Activated CD4-positive, alpha-beta T cell treated with anti-CD3 and anti-CD28 coated beads for 36 hours (primary cell): Measurements from ENCODE around the gene ELF2. TPM values are rescaled to one million over a fixed set of nuclear protein-coding genes. Genes with fewer than 3 reads are reported as not detected.
"Not testable (repeated sequence)": the region's sequence is repeated elsewhere in the genome, so short reads cannot be mapped to it uniquely, and the experiment has no call there.

Experiments
- ATAC-seq: fragments of 200-7000 bp; cut with Tn5 transposase; one replicate; pipeline ENCODE4 v1.10.0; 2021; ENCODE audit warnings: mild to moderate bottlenecking, moderate library complexity
- CTCF ChIA-PET: fragments of 350-600 bp; sonication (Branson Sonifier 250); formaldehyde crosslinking; loops from one replicate; lab custom pipeline; 2021; ENCODE audit warnings: antibody characterized with exemption; lab: Charles Lee
- POLR2A ChIA-PET: fragments of 350-600 bp; sonication (Branson Sonifier 250); formaldehyde crosslinking; loops from one replicate; lab custom pipeline; 2021; ENCODE audit warnings: antibody characterized with exemption, inconsistent platforms; lab: Charles Lee
- DNase-seq: peaks from one replicate; pipeline ENCODE4 v3.0.0-alpha.2; 2020
- H3K27ac Mint-ChIP-seq: one replicate; pipeline ENCODE4 v1.8.0; 2021; ENCODE audit warnings: mixed read lengths
- H3K27me3 Mint-ChIP-seq: one replicate; pipeline ENCODE4 v1.8.0; 2021; ENCODE audit warnings: mixed read lengths
- H3K36me3 Mint-ChIP-seq: one replicate; pipeline ENCODE4 v1.8.0; 2021; ENCODE audit warnings: low read depth, mixed read lengths
- H3K4me1 Mint-ChIP-seq: one replicate; pipeline ENCODE4 v1.8.0; 2021; ENCODE audit warnings: mixed read lengths
- H3K4me3 Mint-ChIP-seq: one replicate; pipeline ENCODE4 v1.8.0; 2021; ENCODE audit warnings: mild to moderate bottlenecking, moderate library complexity, mixed read lengths
- H3K9me3 Mint-ChIP-seq: one replicate; pipeline ENCODE4 v1.8.0; 2021; ENCODE audit warnings: low read depth, mixed read lengths
- intact Hi-C, 2 experiments: fragments of 100-400 bp; cut with DNase I in 1 of 2; cut with micrococcal nuclease in 1 of 2; formaldehyde crosslinking; loops; one replicate each; pipeline versions ENCODE4 v1.14.2 to v1.15.1; 2022 to 2024; cut with DNase I, micrococcal nuclease
- total RNA-seq, 2 experiments: library from RNA; stranded (reverse); gene quantifications; one replicate each; pipeline ENCODE4 v1.2.3, GENCODE V29; 2021

ELF2 gene
- total RNA-seq, 2 experiments from 2014 or later = 26.2 to 33.4 TPM

DNA sequence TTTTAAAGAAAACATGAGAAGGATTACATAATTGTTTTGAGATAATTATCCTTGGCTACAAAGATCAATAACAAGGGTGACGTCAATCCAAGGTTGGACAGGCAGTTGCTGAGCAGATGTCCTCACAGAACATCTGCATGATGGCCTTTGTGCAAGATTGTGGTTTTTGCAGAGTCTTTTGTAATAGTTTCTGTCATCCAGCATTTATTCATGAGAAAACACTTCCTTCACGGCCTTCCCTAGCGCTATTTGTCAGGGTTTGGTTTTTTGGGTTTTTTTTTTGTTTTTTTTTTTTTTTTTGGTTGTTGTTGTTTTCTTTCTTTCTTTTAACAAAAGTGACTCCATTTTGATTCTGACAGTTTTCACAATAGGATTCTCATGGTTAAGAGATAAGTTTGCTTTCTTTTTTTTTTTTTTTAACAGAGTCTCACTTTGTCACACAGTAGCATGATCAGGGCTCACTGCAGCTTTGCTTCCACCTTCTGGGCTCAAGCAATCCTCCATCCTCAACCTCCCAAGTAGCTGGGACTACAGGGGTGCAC is 31.5 kb upstream of the ELF2 start:
- H3K27ac Mint-ChIP-seq = no peak overlapping the region
- H3K9me3 Mint-ChIP-seq = no peaks in the 10 kb centered on the region
- ChIA-PET CTCF (interaction anchor here (0.7 kb wide), 1 partner anchor 111 kb away, joined by 3 read pairs; no protein-coding TSS in a partner anchor), POLR2A (no interaction called here)
- ATAC-seq (no peak), DNase-seq (no peak)
- no peaks in the 10 kb centered on the region for H3K4me1 Mint-ChIP-seq
- no peaks in the 10 kb centered on the region for H3K27me3 Mint-ChIP-seq
- no peak overlapping the region for H3K4me3 Mint-ChIP-seq
- intact Hi-C loops = no loop called here
- H3K36me3 Mint-ChIP-seq = no peaks in the 10 kb centered on the region

DNA sequence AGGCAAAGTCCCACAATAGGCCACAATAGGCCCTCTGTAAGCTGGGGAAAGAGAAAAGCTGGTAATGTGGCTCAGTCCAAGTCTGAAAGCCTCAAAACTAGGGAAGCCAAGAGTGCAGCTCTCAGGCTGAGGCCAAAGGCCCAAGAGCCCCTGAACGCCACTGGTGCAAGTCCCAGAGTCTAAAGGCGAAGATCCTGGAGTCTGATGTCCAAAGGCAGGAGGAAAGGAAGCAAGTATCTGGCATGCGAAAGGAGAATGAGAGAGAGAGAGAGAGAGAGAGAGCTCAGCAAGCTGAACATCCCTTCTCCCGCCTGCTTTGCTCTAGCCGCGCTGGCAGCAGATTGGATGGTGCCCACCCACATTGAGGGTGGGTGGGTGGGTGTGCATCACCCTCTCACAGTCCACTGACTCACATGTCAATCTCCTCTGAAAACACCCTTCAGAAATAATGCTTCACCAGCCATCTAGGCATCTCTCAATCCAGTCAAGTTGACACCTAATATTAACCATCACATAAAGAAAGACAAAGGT is 30.9 kb upstream of the ELF2 start:
- intact Hi-C loops = no loop called here
- Mint-ChIP-seq H3K36me3 (no peaks in the 10 kb centered on the region), H3K4me3 (no peak overlapping the region), H3K27ac (no peak overlapping the region), H3K27me3 (no peaks in the 10 kb centered on the region), H3K9me3 (no peaks in the 10 kb centered on the region), H3K4me1 (no peaks in the 10 kb centered on the region)
- ChIA-PET POLR2A (no interaction called here), CTCF (no interaction called here)
- ATAC-seq (no peak), DNase-seq (no peak)

GRCh38 chr4:139207247-139207646 is 30.2 kb upstream of the ELF2 start:
- ChIA-PET POLR2A (no interaction called here), CTCF (no interaction called here)
- Mint-ChIP-seq H3K27me3 (no peaks in the 10 kb centered on the region), H3K36me3 (no peaks in the 10 kb centered on the region), H3K27ac (no peak overlapping the region), H3K4me1 (no peaks in the 10 kb centered on the region), H3K9me3 (no peaks in the 10 kb centered on the region), H3K4me3 (no peak overlapping the region)
- no peak for ATAC-seq
- intact Hi-C loops = no loop called here
- DNase-seq = no peak

DNA sequence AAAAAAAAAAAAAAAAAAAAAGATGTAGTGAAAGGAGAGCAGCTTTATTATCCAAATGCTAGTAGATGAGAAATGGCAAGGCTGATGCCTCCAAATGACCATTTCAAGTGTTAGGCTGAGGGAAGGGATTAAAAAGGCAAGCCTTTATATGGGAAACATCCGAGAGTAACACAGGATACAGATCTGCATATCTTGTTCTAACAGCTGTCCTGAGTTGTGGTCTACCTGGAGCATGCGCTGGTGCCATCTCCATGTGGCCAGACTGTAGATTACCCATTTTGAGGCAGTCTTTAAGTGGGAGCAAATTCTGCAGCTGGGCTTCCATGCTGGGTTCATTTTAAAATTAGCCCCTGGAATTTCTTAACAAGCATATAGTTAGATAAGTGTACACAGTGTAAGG is 26.0 kb upstream of the ELF2 start:
- no peaks in the 10 kb centered on the region for H3K36me3 Mint-ChIP-seq
- no peaks in the 10 kb centered on the region for H3K9me3 Mint-ChIP-seq
- POLR2A ChIA-PET = no interaction called here
- DNase-seq = no peak
- no peak overlapping the region for H3K4me3 Mint-ChIP-seq
- intact Hi-C loops = no loop called here
- CTCF ChIA-PET = no interaction called here
- no peak overlapping the region for H3K27ac Mint-ChIP-seq
- H3K4me1 Mint-ChIP-seq = no peaks in the 10 kb centered on the region
- no peak for ATAC-seq
- H3K27me3 Mint-ChIP-seq = peaks cover 2% of the 10 kb centered on the region

DNA sequence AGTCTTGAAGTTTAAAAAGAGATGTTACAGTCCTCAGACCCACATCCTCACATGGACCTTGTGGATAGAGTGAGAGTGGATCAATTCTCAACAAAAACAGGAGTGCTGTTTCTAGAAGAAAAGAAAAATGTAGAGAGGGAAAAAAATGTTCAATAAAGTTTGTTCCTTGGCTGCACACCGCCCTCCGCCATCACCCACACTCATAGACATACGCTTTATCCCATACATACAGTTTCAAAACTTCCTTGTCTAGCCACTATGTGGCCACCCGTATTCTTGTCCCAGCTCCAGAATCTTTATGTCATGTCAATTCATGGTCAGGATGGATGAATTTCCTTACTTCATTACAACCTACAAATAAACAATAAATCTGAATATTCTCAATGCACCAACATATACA is 23.5 kb upstream of the ELF2 start:
- no peak for ATAC-seq
- no peak overlapping the region for H3K4me3 Mint-ChIP-seq
- ChIA-PET POLR2A (no interaction called here), CTCF (interaction anchor here (0.6 kb wide), 1 partner anchor 823 kb away, joined by 3 read pairs; no protein-coding TSS in a partner anchor)
- intact Hi-C loops = no loop called here
- H3K27me3 Mint-ChIP-seq = peaks cover 2% of the 10 kb centered on the region
- no peaks in the 10 kb centered on the region for H3K36me3 Mint-ChIP-seq
- no peak overlapping the region for H3K27ac Mint-ChIP-seq
- no peaks in the 10 kb centered on the region for H3K9me3 Mint-ChIP-seq
- H3K4me1 Mint-ChIP-seq = no peaks in the 10 kb centered on the region
- DNase-seq = no peak

GRCh38 chr4:139200102-139200501 is 23.1 kb upstream of the ELF2 start:
- POLR2A ChIA-PET = no interaction called here
- H3K27ac Mint-ChIP-seq = no peak overlapping the region

DNA sequence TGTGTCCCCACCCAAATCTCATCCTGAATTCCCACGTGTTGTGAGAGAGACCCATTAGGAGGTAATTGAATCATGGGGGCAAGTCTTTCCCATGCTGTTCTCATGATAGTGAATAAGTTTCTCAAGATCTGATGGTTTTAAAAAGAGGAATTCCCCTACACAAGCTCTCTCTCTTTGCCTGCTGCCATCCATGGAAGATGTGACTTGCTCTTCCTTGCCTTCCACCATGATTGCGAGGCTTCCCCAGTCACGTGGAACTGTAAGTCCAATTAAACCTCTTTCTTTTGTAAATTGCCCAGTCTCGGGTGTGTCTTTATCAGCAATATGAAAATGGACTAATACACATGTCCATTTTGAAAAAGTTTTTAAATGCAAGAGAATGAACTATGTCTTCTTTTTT is 20.2 kb upstream of the ELF2 start:
- DNase-seq, H3K27ac Mint-ChIP-seq, ATAC-seq, H3K4me3 Mint-ChIP-seq, intact Hi-C loops, H3K36me3 Mint-ChIP-seq, H3K9me3 Mint-ChIP-seq, H3K27me3 Mint-ChIP-seq, POLR2A ChIA-PET, H3K4me1 Mint-ChIP-seq: not testable (repeated sequence)
- CTCF ChIA-PET = interaction anchor here (0.9 to 1.4 kb wide), 3 partner anchors 8 to 167 kb away, joined by 3 read pairs; no protein-coding TSS in a partner anchor

More at GRCh38 chr4:139200102-139200501, 23.1 kb upstream of the ELF2 start:
- Mint-ChIP-seq H3K9me3 (no peaks in the 10 kb centered on the region), H3K4me1 (no peaks in the 10 kb centered on the region), H3K4me3 (no peak overlapping the region), H3K27me3 (peaks cover 2% of the 10 kb centered on the region), H3K36me3 (no peaks in the 10 kb centered on the region)
- no peak for DNase-seq
- no peak for ATAC-seq
- CTCF ChIA-PET = interaction anchor here (0.6 to 0.7 kb wide), 2 partner anchors 498 to 822 kb away, joined by 3 to 5 read pairs; no protein-coding TSS in a partner anchor
- intact Hi-C loops = no loop called here

- POLR2A ChIA-PET = interaction anchor here (0.7 kb wide), 1 partner anchor 115 kb away, joined by 3 read pairs; no protein-coding TSS in a partner anchor
- Mint-ChIP-seq H3K36me3 (no peaks in the 10 kb centered on the region), H3K27me3 (peaks cover 2% of the 10 kb centered on the region), H3K4me3 (no peak overlapping the region), H3K4me1 (no peaks in the 10 kb centered on the region), H3K9me3 (no peaks in the 10 kb centered on the region), H3K27ac (no peak overlapping the region)
- no peak for ATAC-seq
- intact Hi-C loops = no loop called here
- no peak for DNase-seq
- CTCF ChIA-PET = interaction anchor here (0.9 to 1.0 kb wide), 2 partner anchors 9 to 166 kb away, joined by 3 read pairs; no protein-coding TSS in a partner anchor
Measured at GRCh38 chr4:139196462-139196861, 19.4 kb upstream of the ELF2 start.

GRCh38 chr4:139191373-139191772 is 14.4 kb upstream of the ELF2 start:
- DNase-seq (no peak), ATAC-seq (no peak)
- intact Hi-C loops = no loop called here
- ChIA-PET CTCF (interaction anchor here (1.1 kb wide), 1 partner anchor 105 kb away, joined by 5 read pairs; no protein-coding TSS in a partner anchor), POLR2A (no interaction called here)
- Mint-ChIP-seq H3K4me3 (no peak overlapping the region), H3K9me3 (no peaks in the 10 kb centered on the region), H3K4me1 (no peaks in the 10 kb centered on the region), H3K36me3 (no peaks in the 10 kb centered on the region), H3K27me3 (no peaks in the 10 kb centered on the region), H3K27ac (no peak overlapping the region)

DNA sequence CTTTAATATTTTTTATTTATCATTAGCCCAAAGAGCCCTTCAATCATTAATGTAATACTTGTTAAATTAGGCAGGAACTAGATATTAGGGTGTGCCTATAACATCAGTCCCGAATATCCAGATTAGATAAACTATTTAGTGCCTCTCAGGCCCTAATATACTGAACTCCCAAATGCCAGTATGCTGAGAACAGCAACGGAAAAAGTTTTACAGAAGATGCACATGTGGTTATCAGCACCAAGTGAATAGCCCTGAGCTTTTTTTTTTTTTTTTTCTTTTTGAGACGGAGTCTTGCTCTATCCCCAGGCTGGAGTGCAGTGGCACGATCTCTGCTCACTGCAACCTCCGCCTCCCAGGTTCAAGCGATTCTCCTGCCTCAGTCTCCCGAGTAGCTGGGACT is 13.0 kb upstream of the ELF2 start:
- Mint-ChIP-seq H3K4me3 (no peak overlapping the region), H3K27me3 (no peaks in the 10 kb centered on the region), H3K4me1 (no peaks in the 10 kb centered on the region), H3K9me3 (no peaks in the 10 kb centered on the region), H3K27ac (no peak overlapping the region), H3K36me3 (no peaks in the 10 kb centered on the region)
- no peak for DNase-seq
- no peak for ATAC-seq
- intact Hi-C loops = no loop called here
- CTCF ChIA-PET = interaction anchor here (1.1 kb wide), 2 partner anchors 106 to 160 kb away, joined by 3 to 5 read pairs; no protein-coding TSS in a partner anchor
- POLR2A ChIA-PET = no interaction called here

GRCh38 chr4:139189417-139189749 is 12.4 kb upstream of the ELF2 start:
- H3K4me1 Mint-ChIP-seq = no peaks in the 10 kb centered on the region
- H3K27me3 Mint-ChIP-seq = no peaks in the 10 kb centered on the region
- ChIA-PET POLR2A (interaction anchor here (0.6 kb wide), 1 partner anchor 104 kb away, joined by 4 read pairs; no protein-coding TSS in a partner anchor), CTCF (interaction anchor here (0.5 to 1.1 kb wide), 4 partner anchors 35 to 217 kb away, joined by 3 to 4 read pairs (median 3); no protein-coding TSS in a partner anchor)
- DNase-seq (no peak), ATAC-seq (no peak)
- H3K27ac Mint-ChIP-seq = no peak overlapping the region
- no peaks in the 10 kb centered on the region for H3K9me3 Mint-ChIP-seq
- no peaks in the 10 kb centered on the region for H3K36me3 Mint-ChIP-seq
- H3K4me3 Mint-ChIP-seq = no peak overlapping the region
- intact Hi-C loops = no loop called here
